ENCODE measurements around the gene AGK.

DNA sequence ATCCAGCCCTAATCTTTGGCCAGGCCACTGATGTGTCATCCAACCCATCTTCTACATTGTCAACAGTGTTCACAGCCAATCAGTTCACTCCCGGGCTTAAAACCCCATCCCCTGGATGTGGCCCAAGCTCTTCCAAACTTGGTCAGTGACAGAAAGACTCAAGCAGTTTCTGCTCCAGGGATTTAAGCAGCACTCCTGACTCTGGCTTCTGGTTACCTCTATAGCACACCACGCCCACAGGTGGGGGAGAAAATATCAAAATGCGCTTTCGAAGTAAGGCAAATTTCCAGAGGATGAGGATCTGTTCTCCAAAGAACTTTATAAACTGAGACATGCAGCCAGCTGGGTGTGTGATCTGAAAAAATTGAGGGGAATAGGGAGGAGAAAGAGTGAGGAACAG lies 114.9 kb downstream of the AGK start:
- TF ChIP-seq EZH2phosphoT487 (IDR thresholded peaks at IDR 0.05; ENCODE audit: insufficient read depth, low read depth) (no peak), EZH2 (IDR thresholded peaks at IDR 0.05; ENCODE audit: insufficient read depth, poor library complexity, severe bottlenecking) (no peak)
